22Rv1 (cell line): ENCODE measurements around the gene THOC5.

Experiments used
- ZFX ChIP-seq: fragments of 450-650 bp; IDR thresholded peaks from 2 replicates; pipeline ENCODE4 v1.6.1; 2017; ENCODE audit warnings: antibody characterized with exemption, borderline replicate concordance
- TF ChIP-seq, protein P1 (sequence below): fragments of 450-650 bp; IDR thresholded peaks from 2 replicates; pipeline ENCODE4 v1.5.1; 2017; ENCODE audit warnings: mild to moderate bottlenecking

DNA sequence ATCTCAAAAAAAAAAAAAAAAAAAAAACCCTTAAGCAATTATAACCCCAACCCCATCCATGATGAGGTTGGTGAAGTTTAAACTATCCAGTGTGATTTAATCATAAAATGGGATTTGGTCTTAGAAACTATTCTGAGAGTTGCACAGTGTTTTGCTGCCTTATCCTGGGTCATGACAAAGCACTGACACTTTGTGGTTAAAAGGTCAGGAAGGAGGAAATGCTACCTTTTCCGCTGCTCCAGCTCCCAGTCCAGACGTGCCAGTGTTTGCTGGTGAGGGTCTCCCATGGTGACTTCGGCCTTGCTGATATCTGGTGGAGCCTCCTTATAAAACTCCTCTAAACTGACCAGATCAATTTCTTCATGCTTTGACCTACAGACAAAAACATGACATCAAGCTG, 14.5 kb downstream of the THOC5 start:
- TF ChIP-seq, protein P1, sequence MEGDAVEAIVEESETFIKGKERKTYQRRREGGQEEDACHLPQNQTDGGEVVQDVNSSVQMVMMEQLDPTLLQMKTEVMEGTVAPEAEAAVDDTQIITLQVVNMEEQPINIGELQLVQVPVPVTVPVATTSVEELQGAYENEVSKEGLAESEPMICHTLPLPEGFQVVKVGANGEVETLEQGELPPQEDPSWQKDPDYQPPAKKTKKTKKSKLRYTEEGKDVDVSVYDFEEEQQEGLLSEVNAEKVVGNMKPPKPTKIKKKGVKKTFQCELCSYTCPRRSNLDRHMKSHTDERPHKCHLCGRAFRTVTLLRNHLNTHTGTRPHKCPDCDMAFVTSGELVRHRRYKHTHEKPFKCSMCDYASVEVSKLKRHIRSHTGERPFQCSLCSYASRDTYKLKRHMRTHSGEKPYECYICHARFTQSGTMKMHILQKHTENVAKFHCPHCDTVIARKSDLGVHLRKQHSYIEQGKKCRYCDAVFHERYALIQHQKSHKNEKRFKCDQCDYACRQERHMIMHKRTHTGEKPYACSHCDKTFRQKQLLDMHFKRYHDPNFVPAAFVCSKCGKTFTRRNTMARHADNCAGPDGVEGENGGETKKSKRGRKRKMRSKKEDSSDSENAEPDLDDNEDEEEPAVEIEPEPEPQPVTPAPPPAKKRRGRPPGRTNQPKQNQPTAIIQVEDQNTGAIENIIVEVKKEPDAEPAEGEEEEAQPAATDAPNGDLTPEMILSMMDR: no peak
- TF ChIP-seq ZFX: no peak
